ENCODE measurements around the gene DSCAM.

The DSCAM gene

GRCh38 chr21:40640266-40640789 lies 206.6 kb downstream of the DSCAM start:
- no peak for DNase-seq (ENCODE audit: low spot score)
- no peak for TF ChIP-seq CTCF (IDR thresholded peaks at IDR 0.05; ENCODE audit: extremely low read depth, insufficient read depth, missing control alignments)
- in situ Hi-C loops (cut with MboI; ENCODE audit: low pct_unique_long_range_greater_than_20kb, low sequenced_read_pairs, unreplicated experiment) = no loop called here

DNA sequence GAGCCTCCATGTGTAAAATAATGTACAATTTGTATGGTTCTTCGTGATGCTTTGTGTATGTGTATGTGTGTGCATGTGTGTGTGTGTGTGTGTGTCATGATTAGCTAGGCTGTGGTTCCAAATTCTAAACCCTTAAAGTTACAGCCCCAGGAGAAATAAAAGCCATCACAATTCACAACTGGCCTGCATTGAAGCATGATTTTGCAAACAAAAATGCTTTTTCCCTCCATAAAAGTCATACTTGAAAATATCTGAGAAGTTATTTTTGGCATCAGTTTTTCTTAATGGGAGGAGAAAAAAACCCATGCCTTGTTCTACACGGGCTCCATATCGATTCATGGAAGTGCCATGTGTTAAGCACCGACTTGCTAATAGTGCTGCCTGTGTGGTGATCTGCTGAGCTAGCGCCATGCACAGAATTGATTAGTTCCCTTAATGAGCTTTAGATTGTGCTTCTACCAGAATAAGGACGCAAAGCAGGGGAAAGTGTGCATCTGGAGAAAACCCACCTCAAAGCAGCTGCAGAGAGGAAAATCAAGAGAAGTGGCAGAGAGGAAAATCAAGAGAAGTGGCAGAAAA lies 207.3 kb downstream of the DSCAM start:
- DNase-seq (ENCODE audit: low spot score) = no peak
- TF ChIP-seq CTCF (IDR thresholded peaks at IDR 0.05; ENCODE audit: extremely low read depth, insufficient read depth, missing control alignments) = no peak
- in situ Hi-C loops (cut with MboI; ENCODE audit: low pct_unique_long_range_greater_than_20kb, low sequenced_read_pairs, unreplicated experiment) = no loop called here

DNA sequence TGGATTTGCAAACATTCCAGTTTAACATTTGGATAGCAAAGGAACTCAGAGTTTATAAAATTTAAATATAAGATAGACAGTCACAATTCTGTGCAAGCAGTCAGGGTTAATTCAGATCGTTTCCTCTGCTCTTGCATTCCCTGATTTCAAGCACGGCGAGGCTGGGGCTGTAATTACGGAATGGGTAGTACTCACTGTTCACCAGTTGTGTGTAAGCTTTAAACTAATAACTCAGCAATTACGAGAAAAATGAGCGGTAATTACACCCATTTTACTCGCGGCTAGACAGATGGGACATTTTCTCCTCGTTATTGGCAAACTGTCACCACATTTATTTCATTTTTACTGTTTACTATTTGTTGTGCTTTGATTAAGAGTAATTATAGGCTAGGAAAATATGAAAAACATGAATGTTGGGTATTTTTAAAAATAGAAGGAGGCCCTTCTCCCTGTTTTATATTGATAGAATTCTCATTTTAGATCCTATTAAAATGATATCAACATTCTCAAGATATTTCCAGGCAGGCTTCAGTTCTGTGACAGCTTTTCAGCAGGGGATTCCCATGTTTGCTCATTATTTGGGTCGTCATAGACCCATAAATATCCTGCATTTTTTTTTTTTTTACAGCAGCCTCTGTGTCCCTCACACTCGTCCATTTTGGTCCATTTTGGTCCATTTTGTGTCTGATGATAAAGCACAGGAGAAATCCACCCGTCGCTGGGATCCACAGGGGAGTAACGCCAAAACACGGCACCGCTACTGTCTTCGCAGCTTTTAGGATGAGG lies 208.3 kb downstream of the DSCAM start:
- DNase-seq (ENCODE audit: low spot score) = no peak
- in situ Hi-C loops (cut with MboI; ENCODE audit: low pct_unique_long_range_greater_than_20kb, low sequenced_read_pairs, unreplicated experiment) = no loop called here
- TF ChIP-seq CTCF (IDR thresholded peaks at IDR 0.05; ENCODE audit: extremely low read depth, insufficient read depth, missing control alignments) = no peak

- in situ Hi-C loops (cut with MboI; ENCODE audit: low pct_unique_long_range_greater_than_20kb, low sequenced_read_pairs, unreplicated experiment) = no loop called here
- DNase-seq (ENCODE audit: low spot score) = no peak
- TF ChIP-seq CTCF (IDR thresholded peaks at IDR 0.05; ENCODE audit: extremely low read depth, insufficient read depth, missing control alignments) = no peak
Measured at GRCh38 chr21:40636026-40636425, 210.9 kb downstream of the DSCAM start.

- TF ChIP-seq CTCF (IDR thresholded peaks at IDR 0.05; ENCODE audit: extremely low read depth, insufficient read depth, missing control alignments) = no peak
- DNase-seq (ENCODE audit: low spot score) = no peak
- in situ Hi-C loops (cut with MboI; ENCODE audit: low pct_unique_long_range_greater_than_20kb, low sequenced_read_pairs, unreplicated experiment) = no loop called here
Measured at GRCh38 chr21:40635391-40635790, 211.6 kb downstream of the DSCAM start.

DNA sequence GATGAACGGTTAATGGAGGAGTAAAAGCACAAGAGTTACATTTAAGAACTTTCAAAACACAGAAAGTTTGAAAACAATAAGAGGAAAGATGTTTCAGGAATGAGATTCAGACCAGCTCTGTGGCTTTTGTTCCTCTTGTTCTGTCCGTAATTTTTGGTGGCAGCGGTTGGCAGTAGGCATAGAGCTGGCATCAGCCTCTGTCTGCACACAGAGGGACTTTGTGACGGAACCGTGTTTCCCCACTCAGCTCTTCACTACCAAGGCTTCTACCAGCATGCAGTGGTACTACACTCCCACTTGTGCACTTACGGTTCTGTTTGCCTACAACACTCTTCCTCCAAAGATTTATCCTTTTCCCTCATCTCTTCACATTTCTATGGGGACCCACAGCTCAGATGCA lies 212.8 kb downstream of the DSCAM start:
- TF ChIP-seq CTCF (IDR thresholded peaks at IDR 0.05; ENCODE audit: extremely low read depth, insufficient read depth, missing control alignments) = no peak
- DNase-seq (ENCODE audit: low spot score) = no peak
- in situ Hi-C loops (cut with MboI; ENCODE audit: low pct_unique_long_range_greater_than_20kb, low sequenced_read_pairs, unreplicated experiment) = no loop called here

All from GM13977 (cell line).